ENCODE results near the gene ZNF639.
"Not testable (repeated sequence)": the region's sequence is repeated elsewhere in the genome, so short reads cannot be mapped to it uniquely, and the experiment has no call there.

DNA sequence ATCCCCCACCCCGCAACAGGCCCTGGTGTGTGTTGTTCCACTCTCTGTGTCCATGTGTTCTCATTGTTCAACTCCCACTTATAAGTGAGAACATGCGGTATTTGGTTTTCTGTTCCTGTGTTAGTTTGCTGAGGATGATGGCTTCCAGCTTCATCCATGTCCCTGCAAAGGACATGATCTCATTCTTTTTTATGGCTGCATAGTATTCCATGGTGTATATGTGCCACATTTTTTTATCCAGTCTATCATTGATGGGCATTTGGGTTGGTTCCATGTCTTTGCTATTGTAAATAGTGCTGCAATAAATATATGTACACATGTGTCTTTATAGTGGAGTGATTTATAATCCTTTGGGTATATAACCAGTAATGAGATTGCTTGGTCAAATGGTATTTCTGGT lies 48.4 kb upstream of the ZNF639 start:
- TF ChIP-seq, protein P1, sequence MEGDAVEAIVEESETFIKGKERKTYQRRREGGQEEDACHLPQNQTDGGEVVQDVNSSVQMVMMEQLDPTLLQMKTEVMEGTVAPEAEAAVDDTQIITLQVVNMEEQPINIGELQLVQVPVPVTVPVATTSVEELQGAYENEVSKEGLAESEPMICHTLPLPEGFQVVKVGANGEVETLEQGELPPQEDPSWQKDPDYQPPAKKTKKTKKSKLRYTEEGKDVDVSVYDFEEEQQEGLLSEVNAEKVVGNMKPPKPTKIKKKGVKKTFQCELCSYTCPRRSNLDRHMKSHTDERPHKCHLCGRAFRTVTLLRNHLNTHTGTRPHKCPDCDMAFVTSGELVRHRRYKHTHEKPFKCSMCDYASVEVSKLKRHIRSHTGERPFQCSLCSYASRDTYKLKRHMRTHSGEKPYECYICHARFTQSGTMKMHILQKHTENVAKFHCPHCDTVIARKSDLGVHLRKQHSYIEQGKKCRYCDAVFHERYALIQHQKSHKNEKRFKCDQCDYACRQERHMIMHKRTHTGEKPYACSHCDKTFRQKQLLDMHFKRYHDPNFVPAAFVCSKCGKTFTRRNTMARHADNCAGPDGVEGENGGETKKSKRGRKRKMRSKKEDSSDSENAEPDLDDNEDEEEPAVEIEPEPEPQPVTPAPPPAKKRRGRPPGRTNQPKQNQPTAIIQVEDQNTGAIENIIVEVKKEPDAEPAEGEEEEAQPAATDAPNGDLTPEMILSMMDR (IDR thresholded peaks at IDR 0.05; ENCODE audit: insufficient read depth, low read length) = not testable (repeated sequence)
- TF ChIP-seq SPI1 (IDR thresholded peaks at IDR 0.05; ENCODE audit: borderline replicate concordance, low read depth); POLR2AphosphoS5 (IDR thresholded peaks at IDR 0.05; ENCODE audit: low read depth); GABPA (IDR thresholded peaks at IDR 0.05; ENCODE audit: low read depth): not testable (repeated sequence)
- TF ChIP-seq, protein P2, sequence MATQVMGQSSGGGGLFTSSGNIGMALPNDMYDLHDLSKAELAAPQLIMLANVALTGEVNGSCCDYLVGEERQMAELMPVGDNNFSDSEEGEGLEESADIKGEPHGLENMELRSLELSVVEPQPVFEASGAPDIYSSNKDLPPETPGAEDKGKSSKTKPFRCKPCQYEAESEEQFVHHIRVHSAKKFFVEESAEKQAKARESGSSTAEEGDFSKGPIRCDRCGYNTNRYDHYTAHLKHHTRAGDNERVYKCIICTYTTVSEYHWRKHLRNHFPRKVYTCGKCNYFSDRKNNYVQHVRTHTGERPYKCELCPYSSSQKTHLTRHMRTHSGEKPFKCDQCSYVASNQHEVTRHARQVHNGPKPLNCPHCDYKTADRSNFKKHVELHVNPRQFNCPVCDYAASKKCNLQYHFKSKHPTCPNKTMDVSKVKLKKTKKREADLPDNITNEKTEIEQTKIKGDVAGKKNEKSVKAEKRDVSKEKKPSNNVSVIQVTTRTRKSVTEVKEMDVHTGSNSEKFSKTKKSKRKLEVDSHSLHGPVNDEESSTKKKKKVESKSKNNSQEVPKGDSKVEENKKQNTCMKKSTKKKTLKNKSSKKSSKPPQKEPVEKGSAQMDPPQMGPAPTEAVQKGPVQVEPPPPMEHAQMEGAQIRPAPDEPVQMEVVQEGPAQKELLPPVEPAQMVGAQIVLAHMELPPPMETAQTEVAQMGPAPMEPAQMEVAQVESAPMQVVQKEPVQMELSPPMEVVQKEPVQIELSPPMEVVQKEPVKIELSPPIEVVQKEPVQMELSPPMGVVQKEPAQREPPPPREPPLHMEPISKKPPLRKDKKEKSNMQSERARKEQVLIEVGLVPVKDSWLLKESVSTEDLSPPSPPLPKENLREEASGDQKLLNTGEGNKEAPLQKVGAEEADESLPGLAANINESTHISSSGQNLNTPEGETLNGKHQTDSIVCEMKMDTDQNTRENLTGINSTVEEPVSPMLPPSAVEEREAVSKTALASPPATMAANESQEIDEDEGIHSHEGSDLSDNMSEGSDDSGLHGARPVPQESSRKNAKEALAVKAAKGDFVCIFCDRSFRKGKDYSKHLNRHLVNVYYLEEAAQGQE (IDR thresholded peaks at IDR 0.05; ENCODE audit: insufficient replicate concordance, low read depth) = not testable (repeated sequence)

All from HL-60 (cell line).